GM18868 (cell line): ENCODE results near the gene ANK3.

ENCODE experiments used
- ATAC-seq: cut with Tn5 transposase; IDR thresholded peaks from one replicate; pipeline ENCODE4 v1.9.1; 2021; ENCODE audit warnings: mild to moderate bottlenecking, moderate library complexity; ENCODE audit not compliant: unreplicated experiment

ANK3 gene

DNA sequence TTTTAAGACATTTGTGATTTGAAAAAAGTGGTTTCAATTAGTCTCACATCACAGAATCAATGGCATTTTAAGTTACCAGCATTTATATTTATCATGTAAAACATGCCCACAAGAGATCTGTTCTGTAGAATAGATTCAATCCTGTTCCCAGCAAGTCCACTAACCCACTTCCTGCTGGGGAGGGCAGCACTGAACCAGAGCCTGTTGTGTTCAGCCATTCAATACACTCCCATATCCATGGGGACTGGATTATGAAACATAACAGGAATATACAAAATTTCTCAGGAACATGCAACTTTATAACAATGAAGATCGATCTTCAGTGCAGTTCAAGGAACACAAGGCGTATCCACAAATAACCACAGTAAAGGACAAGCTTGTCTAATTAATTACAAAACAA, 24.4 kb upstream of the ANK3 start:
- ATAC-seq, result no peak

DNA sequence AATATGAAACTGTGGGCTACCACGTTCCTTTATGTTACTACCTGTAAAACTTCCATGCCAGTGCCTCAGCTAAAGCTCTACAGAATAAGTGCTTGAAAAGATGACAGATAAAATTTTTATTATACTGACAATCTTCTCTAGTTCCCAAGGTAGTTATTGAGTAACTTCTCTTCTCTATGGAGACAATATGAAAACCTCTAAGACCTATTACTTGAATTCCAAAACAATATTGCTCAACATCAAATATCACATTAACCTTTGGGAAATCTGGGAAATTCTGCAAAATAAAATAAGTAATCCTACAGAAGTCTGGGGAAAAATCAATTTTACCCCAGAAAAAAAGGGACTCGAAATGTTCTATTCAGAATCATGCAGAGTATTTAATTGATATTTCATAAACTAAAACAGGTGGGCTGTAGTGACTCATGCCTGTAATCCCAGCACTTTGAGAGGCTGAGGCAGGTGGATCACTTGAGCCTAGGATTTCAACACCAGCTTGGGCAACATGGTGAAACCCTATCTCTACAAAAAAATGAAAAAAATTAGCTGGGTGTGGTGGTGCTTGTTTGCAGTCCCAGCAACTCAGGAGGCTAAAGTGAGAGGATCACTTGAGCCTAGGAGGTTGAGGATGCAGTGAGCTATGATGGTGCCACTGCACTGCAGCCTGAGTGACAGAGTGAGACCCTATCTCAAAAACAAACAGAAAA, 23.8 kb upstream of the ANK3 start:
- no peak for ATAC-seq

DNA sequence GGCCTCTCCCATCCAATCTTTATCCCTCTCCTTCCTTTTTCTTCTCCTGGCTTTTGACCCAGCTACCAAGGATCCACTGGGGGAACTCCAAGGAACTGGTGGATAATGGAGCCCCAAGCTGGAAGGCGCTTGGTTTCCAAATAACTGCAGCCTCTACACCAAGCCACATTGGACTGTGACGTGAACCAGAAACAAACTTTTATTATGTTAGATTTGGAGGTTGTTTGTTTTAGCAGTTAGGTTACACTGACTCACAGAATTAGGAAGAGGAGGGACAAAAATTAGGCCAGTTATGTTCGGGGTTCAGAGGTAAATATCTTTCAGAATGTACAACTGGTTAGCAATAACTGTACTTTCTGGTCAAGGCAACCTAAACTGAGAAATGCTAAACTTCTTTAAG, 21.3 kb upstream of the ANK3 start:
- ATAC-seq, result no peak

GRCh38 chr10:60409202-60409601, 19.5 kb upstream of the ANK3 start:
- ATAC-seq, result no peak

DNA sequence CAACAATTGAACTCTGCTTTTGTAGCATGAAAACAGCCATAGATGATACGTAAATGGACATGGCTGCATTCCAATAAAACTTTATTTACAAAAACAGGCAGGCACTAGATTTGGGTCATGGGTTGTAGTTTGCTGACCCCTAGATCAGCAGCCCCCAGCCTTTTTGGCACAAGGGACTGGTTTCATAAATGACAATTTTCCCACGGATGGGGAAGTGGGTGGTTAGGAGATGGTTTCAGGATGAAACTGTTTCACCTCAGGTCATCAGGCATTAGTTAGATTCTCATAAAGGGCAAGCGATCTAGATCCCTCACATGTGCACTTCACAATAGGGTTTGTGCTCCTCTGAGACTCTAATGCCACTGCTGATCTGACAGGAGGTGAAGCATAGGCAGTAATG, 16.5 kb upstream of the ANK3 start:
- ATAC-seq, result peak; percentile 67

DNA sequence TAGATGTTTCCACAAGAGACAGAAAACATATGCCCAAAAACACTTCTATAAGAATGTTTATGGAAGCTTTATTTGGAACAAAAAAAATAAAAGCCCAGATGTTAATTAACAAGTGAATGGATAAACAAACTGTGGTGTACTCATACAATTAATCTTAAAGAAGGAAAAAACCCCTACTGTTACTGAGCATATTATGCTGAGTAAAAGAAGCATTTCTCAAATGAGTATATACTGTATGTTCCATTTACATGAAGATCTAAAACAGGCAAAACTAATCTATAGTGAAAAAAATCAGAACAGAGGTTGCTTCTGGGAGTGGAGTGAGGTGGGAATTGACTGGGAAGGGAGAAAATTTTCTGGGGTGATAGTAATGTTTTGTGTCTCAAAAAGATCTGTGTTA, 15.5 kb upstream of the ANK3 start:
- no peak for ATAC-seq

GRCh38 chr10:60403168-60403873, 13.6 kb upstream of the ANK3 start:
- ATAC-seq, result no peak

DNA sequence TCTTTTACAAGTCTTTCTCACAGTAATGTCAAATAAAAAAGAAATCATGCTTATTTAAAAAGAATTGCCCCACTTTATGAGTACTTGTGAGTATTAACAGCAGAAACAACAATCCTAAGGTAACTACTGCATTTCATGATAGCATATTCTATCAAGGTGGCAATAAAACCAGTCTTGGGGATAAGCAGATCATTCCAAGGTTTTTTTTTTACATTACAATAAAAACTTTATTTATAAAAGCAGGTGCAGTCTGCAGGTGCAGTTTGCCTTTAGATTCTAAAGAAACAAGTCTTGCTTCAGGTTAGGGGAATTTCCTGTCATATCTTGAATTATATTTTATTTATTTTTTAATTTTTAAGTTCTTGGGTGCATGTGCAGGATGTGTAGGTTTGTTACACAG, 10.7 kb upstream of the ANK3 start:
- no peak for ATAC-seq

DNA sequence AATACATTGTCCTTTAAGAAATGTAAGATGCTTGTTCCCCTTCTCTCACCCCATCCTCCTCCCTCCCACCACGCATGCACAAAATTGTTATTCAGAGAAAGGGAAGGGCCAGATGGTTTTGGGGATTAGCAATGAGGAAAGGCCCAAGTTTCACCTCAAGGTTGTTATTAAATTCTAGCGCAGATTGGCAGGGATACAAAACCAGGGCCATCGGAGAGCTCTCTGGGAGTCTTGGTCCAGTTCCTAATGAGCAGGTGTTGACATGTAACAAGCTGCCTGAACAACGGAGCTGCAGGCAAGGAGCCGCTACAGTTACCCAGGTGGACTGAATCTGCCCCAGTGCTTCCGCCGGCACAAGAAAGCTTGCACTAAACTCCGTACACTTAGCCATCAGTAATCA, 9.7 kb upstream of the ANK3 start:
- no peak for ATAC-seq

- ATAC-seq, result no peak
Measured at GRCh38 chr10:60397792-60398191, 8.1 kb upstream of the ANK3 start.

DNA sequence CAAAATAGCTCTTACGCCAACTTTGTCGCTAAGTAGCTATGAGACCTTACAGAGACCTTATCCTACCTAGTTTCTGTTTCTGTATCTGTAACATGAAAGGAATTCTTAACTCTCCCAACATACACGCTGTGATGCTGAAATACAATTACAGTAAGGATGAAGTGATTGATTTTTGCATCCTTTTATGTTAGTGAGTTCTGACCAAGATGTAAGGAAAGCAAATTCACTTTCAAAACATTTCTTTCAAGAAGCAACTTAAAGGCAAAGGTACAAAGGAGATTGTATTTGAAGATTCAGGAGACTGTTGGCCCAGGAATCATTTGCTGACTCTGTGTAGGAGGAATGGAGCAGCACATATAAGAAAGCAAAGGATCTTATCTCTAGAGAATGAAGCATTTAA, 7.1 kb upstream of the ANK3 start:
- no peak for ATAC-seq

- ATAC-seq, result no peak
Measured at GRCh38 chr10:60395711-60396110, 6.0 kb upstream of the ANK3 start.

GRCh38 chr10:60394446-60394845, 4.8 kb upstream of the ANK3 start:
- ATAC-seq, result peak; percentile 70

DNA sequence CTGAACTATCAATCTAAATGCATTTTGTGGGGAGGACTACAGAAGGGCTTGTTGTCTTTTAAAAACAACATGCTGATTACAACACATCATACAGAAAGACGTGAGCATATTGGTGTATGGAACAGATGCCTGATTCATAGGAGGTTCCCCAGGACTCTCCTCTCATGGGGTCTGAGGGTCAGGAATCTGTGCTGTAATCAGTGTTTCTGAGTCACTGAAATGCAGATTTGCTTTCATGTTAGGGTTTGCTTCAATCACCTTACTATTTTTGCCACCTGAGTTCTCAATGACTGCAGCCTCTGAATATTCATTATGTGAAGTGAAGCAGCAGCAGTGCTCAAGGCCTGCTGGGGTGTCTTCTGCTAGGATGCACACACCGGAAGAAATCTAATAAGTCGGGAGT, 550 bp upstream of the ANK3 start:
- ATAC-seq, result no peak

DNA sequence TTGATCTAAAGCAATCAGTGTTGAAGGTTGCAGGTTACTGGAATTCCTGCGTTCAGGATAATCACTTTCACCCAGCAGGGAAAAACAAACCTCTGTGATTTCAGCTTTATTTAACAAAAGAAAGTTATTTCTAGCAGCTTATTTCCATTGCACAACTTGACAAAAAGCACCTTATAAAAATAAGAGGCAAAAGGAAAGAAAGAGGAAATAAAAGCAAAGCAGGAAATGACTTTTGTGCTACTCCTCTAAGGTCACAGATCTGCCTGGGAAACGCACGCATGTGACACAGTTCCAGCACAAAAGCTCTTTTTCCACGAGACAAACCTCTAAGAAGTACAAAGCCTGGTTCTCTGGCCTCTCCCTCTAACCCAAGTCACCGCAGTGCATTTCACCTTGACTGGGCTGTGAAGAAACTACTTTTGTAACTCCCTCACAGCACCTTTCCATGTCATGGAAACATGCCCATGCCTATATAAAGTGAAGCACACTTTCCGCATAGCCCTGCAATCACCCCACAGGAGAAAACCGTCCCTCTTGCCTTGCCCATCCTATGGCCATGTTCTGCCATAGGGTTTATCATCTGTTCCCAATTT, 870 bp downstream of the ANK3 start:
- ATAC-seq, result no peak

DNA sequence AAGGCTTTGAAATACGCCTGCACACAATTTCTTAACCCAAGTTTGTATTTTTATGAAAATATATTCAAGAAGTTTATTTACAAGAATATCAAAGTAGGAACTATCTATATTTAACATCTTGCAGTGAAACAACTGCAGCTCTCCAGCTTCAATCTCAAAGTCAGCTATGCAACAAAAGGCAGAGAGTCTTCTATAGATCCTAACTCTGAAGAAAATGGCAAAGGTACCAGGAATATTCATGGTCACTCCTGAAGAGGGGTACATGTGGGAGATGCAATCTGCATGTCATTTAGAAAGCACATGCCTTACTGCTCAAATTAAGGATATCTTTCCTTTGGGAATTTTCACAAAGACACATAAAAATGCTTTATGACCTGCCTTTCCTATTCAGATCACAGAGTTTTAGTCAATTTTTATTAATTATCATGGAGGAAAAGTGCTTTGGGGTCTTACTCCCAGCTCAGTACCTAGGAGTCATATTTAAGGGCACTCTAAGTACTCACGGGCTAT, 1.5 kb downstream of the ANK3 start:
- ATAC-seq, result no peak

- no peak for ATAC-seq
Measured at GRCh38 chr10:60387531-60387930, 2.1 kb downstream of the ANK3 start.

DNA sequence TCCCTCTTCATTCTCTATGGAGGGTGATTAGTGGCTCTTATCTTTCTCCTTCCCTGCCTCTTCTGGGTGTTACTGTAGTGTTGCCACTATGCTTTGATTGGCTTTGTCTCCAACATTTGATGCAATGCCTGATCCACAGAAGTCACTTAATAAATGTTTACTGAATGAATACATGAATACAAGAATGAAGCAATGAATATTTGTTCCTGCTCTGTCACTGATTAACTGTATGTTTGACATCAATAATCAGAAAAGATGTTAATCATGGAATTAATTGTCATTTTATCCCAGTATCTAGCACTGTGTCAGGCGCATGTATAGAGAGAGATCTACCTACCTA, 4.3 kb downstream of the ANK3 start:
- ATAC-seq, result no peak

GRCh38 chr10:60384708-60385398, 4.8 kb downstream of the ANK3 start:
- ATAC-seq, result no peak

DNA sequence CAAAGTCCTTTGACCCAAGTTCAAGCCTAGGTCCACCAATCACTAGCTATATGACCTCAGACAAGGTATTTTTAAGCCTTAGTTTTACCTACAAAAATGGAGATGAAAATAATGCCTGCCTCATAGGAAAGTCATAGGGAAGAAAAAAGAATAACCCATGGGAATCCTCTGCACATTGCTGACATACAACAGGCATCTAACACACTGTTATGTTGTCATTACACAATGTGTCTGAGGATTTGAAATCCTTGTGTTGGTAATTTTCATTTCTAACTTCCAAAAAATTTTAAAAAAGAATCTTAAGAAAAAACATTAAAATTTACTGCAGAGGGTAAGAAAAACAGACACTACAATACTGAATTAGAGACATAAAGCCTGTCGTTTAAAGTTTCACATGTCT, 5.7 kb downstream of the ANK3 start:
- ATAC-seq, result no peak

DNA sequence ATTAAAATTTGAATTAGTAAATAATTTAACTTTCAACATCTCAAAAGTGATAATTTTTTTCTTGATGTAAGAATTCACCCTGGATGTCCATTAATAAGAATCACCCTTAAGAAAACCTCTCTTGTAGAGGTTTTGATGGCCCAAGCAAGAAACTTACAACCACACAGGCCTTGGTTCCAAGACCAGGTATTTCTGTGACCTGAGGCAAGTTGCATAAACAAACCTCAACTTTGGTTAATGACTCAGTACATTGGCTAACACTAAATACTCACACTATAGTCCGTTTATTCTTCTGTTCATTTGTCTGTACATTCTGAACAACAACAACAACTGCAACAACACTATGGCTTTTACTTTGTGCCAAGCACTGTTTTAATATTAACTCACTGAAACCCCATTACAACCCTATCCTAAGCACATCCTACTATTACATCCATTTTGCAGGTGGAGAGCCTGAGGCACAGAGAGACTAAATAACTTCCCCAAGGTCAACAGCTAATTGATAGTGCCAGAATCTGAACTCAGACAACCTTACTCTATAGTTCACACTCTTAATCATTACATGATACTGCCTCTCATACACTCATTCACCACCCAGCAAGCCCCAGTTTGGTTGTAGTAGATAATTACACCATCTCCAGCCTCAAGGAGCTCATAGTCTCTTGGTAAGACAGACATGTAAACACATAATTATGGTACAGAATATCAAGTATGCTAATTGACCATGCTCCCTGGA, 6.6 kb downstream of the ANK3 start:
- no peak for ATAC-seq
